Measurements from ENCODE around the gene HIGD1C.
"Not testable (repeated sequence)": the region's sequence is repeated elsewhere in the genome, so short reads cannot be mapped to it uniquely, and the experiment has no call there.

HIGD1C gene
- total RNA-seq, result 0 reads per million in 3 experiments

- DNase-seq, result no peak
These were observed at the start of gene HIGD1C for GRCh38 chr12:50952510-50952909. Gene HIGD1C, plus strand, starts transcription at chr12:50952544. Its CDS starts 1,455 bp downstream, at chr12:50953999.

GRCh38 chr12:50908479-50908878 lies 43.9 kb upstream of the HIGD1C start:
- DNase-seq, result not testable (repeated sequence)

GRCh38 chr12:50912361-50912760 lies 40.0 kb upstream of the HIGD1C start:
- DNase-seq, result not testable (repeated sequence)

- DNase-seq, result no peak
These were observed 39.1 kb upstream of the HIGD1C start for GRCh38 chr12:50913224-50913623.

GRCh38 chr12:50914872-50915484 lies 37.4 kb upstream of the HIGD1C start:
- no peak for DNase-seq

GRCh38 chr12:50916292-50916691 lies 36.1 kb upstream of the HIGD1C start:
- DNase-seq, result no peak

- DNase-seq, result no peak
These were observed 33.6 kb upstream of the HIGD1C start for GRCh38 chr12:50918584-50919316.

GRCh38 chr12:50922820-50923219 lies 29.5 kb upstream of the HIGD1C start:
- DNase-seq, result no peak

GRCh38 chr12:50923361-50924130 lies 28.8 kb upstream of the HIGD1C start:
- no peak for DNase-seq

- DNase-seq, result no peak
These were observed 28.3 kb upstream of the HIGD1C start for GRCh38 chr12:50924131-50924438.

- DNase-seq, result no peak
These were observed 27.7 kb upstream of the HIGD1C start for GRCh38 chr12:50924439-50925341.

GRCh38 chr12:50925342-50925651 lies 27.0 kb upstream of the HIGD1C start:
- DNase-seq, result no peak

- no peak for DNase-seq
These were observed 26.4 kb upstream of the HIGD1C start for GRCh38 chr12:50925920-50926319.

- DNase-seq, result no peak
These were observed 25.9 kb upstream of the HIGD1C start for GRCh38 chr12:50926415-50926814.

GRCh38 chr12:50926932-50927331 lies 25.4 kb upstream of the HIGD1C start:
- DNase-seq, result not testable (repeated sequence)

- DNase-seq, result no peak
These were observed 25.0 kb upstream of the HIGD1C start for GRCh38 chr12:50927356-50927755.

- DNase-seq, result no peak
These were observed 24.5 kb upstream of the HIGD1C start for GRCh38 chr12:50927766-50928224.

GRCh38 chr12:50928392-50928791 lies 24.0 kb upstream of the HIGD1C start:
- DNase-seq, result no peak

GRCh38 chr12:50929831-50930230 lies 22.5 kb upstream of the HIGD1C start:
- DNase-seq, result no peak

GRCh38 chr12:50930477-50930876 lies 21.9 kb upstream of the HIGD1C start:
- DNase-seq, result not testable (repeated sequence)

GRCh38 chr12:50932787-50933280 lies 19.5 kb upstream of the HIGD1C start:
- DNase-seq, result no peak

- DNase-seq, result no peak
These were observed 18.8 kb upstream of the HIGD1C start for GRCh38 chr12:50933459-50934124.

Data from central memory CD4-positive, alpha-beta T cell (primary cell).